Chondrocyte (in vitro differentiated cells): ENCODE measurements around the gene RXRA. TPM values are rescaled to one million over a fixed set of nuclear protein-coding genes. Genes with fewer than 3 reads are reported as not detected.

ENCODE experiments used
- DNase-seq: peaks from one replicate; pipeline ENCODE4 v3.0.0; 2021; ENCODE audit warnings: mixed read lengths, low spot score
- H3K27ac Mint-ChIP-seq: one replicate; pipeline ENCODE4 v1.8.0; 2021; ENCODE audit warnings: mild to moderate bottlenecking, moderate library complexity, mixed read lengths; ENCODE audit not compliant: unreplicated experiment
- H3K27me3 Mint-ChIP-seq: 2 replicates; pipeline ENCODE4 v1.8.0; 2021; ENCODE audit warnings: low read depth, mixed read lengths
- H3K36me3 Mint-ChIP-seq: 2 replicates; pipeline ENCODE4 v1.8.0; 2021; ENCODE audit warnings: low read depth, mixed read lengths
- H3K4me1 Mint-ChIP-seq: 2 replicates; pipeline ENCODE4 v1.8.0; 2021; ENCODE audit warnings: low read depth, mild to moderate bottlenecking, mixed read lengths
- H3K4me3 Mint-ChIP-seq: one replicate; pipeline ENCODE4 v1.8.0; 2021; ENCODE audit warnings: mild to moderate bottlenecking, moderate library complexity, mixed read lengths; ENCODE audit not compliant: unreplicated experiment
- H3K9me3 Mint-ChIP-seq: 2 replicates; pipeline ENCODE4 v1.8.0; 2021; ENCODE audit warnings: low read depth, mixed read lengths
- CTCF ChIP-seq: fragments of 200-600 bp; sonication (generic); IDR thresholded peaks from 2 replicates; pipeline ENCODE4 v1.5.0; 2021; ENCODE audit warnings: antibody characterized with exemption, mild to moderate bottlenecking, moderate library complexity
- total RNA-seq: library from RNA; stranded (reverse); gene quantifications from 3 replicates; pipeline ENCODE4 v1.2.1, GENCODE V29; 2021

RXRA gene
- total RNA-seq, 1 donor from 2014 or later: 27.3 TPM

GRCh38 chr9:134349936-134350335, 23.7 kb downstream of the RXRA start:
- Mint-ChIP-seq H3K27me3 (no peaks in the 10 kb centered on the region), H3K4me1 (peaks cover 22% of the 10 kb centered on the region), H3K27ac (peak overlapping the region; percentile 32), H3K4me3 (no peak overlapping the region), H3K36me3 (no peaks in the 10 kb centered on the region), H3K9me3 (no peaks in the 10 kb centered on the region)
- DNase-seq: no peak
- no peak for TF ChIP-seq CTCF

- Mint-ChIP-seq H3K9me3 (no peaks in the 10 kb centered on the region), H3K27me3 (no peaks in the 10 kb centered on the region), H3K36me3 (no peaks in the 10 kb centered on the region), H3K4me1 (peaks cover 22% of the 10 kb centered on the region), H3K27ac (no peak overlapping the region), H3K4me3 (no peak overlapping the region)
- TF ChIP-seq CTCF: no peak
- DNase-seq: no peak
Measured at GRCh38 chr9:134350416-134350994, 24.2 kb downstream of the RXRA start.

- no peak overlapping the region for H3K4me3 Mint-ChIP-seq
- no peak for DNase-seq
- no peaks in the 10 kb centered on the region for H3K9me3 Mint-ChIP-seq
- H3K27ac Mint-ChIP-seq: no peak overlapping the region
- TF ChIP-seq CTCF: no peak
- no peaks in the 10 kb centered on the region for H3K36me3 Mint-ChIP-seq
- peaks cover 22% of the 10 kb centered on the region for H3K4me1 Mint-ChIP-seq
- no peaks in the 10 kb centered on the region for H3K27me3 Mint-ChIP-seq
Measured at GRCh38 chr9:134351606-134352176, 25.4 kb downstream of the RXRA start.

- DNase-seq: no peak
- H3K9me3 Mint-ChIP-seq: no peaks in the 10 kb centered on the region
- H3K27me3 Mint-ChIP-seq: no peaks in the 10 kb centered on the region
- TF ChIP-seq CTCF: no peak
- peaks cover 22% of the 10 kb centered on the region for H3K4me1 Mint-ChIP-seq
- H3K36me3 Mint-ChIP-seq: no peaks in the 10 kb centered on the region
- no peak overlapping the region for H3K4me3 Mint-ChIP-seq
- no peak overlapping the region for H3K27ac Mint-ChIP-seq
Measured at GRCh38 chr9:134352247-134352933, 26.1 kb downstream of the RXRA start.

- H3K4me1 Mint-ChIP-seq: peaks cover 18% of the 10 kb centered on the region
- no peak overlapping the region for H3K27ac Mint-ChIP-seq
Measured at GRCh38 chr9:134353539-134353938, 27.3 kb downstream of the RXRA start.

More at GRCh38 chr9:134353539-134353938, 27.3 kb downstream of the RXRA start:
- H3K27me3 Mint-ChIP-seq: no peaks in the 10 kb centered on the region
- no peaks in the 10 kb centered on the region for H3K9me3 Mint-ChIP-seq
- H3K36me3 Mint-ChIP-seq: no peaks in the 10 kb centered on the region
- no peak for DNase-seq
- TF ChIP-seq CTCF: no peak
- no peak overlapping the region for H3K4me3 Mint-ChIP-seq
